Activated gamma-delta T cell (primary cell): Measurements from ENCODE around the gene STK31.
"Not testable (repeated sequence)": the region's sequence is repeated elsewhere in the genome, so short reads cannot be mapped to it uniquely, and the experiment has no call there.

Experiments used
- DNase-seq: peaks from one replicate; lab custom pipeline; 2025; lab: John Stamatoyannopoulos, UW
- total RNA-seq, 2 donors: gene quantifications; one replicate each; lab custom pipeline; 2026; lab: John Stamatoyannopoulos, UW

Gene STK31
- 1.4 to 1.8 reads per million in 2 donors for total RNA-seq

DNA sequence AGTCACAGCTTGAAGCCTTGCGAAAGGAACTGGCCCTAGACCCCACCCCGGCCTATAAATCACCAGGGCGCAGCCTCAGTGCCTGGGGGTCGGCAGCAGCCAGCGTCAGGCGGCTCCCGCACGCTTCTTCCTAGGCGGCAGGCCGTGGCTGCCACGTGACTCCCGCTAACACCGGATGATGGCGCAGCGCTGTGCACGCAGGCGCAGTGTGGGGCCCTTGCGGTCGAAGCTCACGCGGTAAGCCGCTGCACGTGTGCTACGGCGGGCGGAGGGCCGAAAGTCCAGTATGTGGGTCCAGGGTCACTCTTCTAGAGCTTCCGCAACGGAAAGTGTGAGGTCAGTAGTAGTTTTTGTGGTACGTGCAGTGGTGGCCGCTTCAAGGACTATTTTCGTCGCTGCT is at the start of gene STK31:
Gene STK31 (plus strand): TSS at position 220 of the 400 bp plus-strand sequence. CDS start 67 bp downstream, at position 287.
- no peak for DNase-seq

DNA sequence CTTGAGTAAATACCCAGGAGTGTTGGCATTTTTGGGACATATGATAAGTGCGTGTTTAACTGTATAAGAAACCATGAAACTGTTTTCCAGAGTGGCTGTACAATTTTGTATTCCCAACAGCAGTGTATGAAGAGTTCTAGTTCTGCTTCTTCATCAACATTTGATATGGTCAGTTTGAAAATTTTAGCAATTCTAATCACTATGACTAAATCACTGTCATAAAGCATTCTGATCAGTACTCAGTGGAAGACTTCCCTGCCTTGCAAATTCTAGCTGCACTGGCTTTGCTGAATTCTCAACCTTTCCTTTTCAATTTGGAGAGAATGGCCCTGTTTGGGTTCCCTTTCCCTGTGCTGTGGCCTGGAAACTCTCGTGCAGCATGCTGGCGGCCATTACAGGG is 48.6 kb upstream of the STK31 start:
- no peak for DNase-seq

- DNase-seq: no peak
These were observed 47.7 kb upstream of the STK31 start for GRCh38 chr7:23662124-23662983.

- DNase-seq: no peak
These were observed 47.1 kb upstream of the STK31 start for GRCh38 chr7:23662984-23663313.

- DNase-seq: no peak
These were observed 45.9 kb upstream of the STK31 start for GRCh38 chr7:23664122-23664521.

- DNase-seq: no peak
These were observed 38.0 kb upstream of the STK31 start for GRCh38 chr7:23672033-23672432.

- DNase-seq: peak; percentile 81
These were observed 30.1 kb upstream of the STK31 start, which contains the start of gene FAM221A for GRCh38 chr7:23679898-23680413. TSS of gene FAM221A (plus strand) at chr7:23680199. CDS start at chr7:23680219, 20 bp downstream.

- no peak for DNase-seq
These were observed 29.3 kb upstream of the STK31 start for GRCh38 chr7:23680414-23681405.

DNA sequence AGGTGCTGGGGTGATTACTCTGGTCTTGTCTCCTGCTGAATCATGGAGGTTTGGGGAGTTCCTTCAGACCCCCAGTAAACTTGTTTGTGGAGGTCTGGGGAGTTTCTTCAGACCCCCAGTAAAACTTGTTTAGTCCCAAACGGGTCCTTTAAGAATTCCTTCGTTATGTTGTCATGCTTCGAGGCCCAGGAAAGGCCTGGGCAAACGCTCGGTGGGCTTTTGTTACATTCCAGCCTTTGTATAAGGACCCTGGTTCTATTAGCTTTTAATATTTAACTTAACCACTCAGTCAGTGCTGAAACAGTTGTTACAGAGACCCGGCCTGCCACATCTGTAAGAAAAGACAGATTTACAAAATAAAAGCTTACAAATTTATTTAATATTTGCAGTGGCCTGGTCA is 26.0 kb upstream of the STK31 start:
- DNase-seq: not testable (repeated sequence)

DNA sequence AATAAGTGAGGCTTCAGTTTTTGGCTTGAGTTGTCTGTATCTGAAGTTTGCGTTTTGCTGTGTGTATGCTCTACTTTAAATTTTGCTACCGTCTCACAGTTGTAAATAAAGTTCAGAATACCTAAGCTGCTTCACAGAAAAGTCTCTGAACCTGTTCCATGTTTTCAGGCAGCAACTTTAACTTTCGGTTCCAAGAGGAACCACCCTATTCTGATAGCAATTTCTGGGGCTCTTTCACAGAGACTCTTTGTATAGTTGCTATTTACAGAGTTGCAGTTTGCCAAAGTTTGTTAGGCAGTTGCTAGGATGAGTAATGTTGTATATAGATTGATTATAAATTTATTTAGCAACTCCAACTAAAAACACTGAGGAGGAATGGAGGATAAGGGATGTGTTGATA is 24.3 kb upstream of the STK31 start:
- no peak for DNase-seq

GRCh38 chr7:23687011-23687410 is 23.0 kb upstream of the STK31 start:
- no peak for DNase-seq

GRCh38 chr7:23689165-23689564 is 20.9 kb upstream of the STK31 start:
- DNase-seq: no peak

DNA sequence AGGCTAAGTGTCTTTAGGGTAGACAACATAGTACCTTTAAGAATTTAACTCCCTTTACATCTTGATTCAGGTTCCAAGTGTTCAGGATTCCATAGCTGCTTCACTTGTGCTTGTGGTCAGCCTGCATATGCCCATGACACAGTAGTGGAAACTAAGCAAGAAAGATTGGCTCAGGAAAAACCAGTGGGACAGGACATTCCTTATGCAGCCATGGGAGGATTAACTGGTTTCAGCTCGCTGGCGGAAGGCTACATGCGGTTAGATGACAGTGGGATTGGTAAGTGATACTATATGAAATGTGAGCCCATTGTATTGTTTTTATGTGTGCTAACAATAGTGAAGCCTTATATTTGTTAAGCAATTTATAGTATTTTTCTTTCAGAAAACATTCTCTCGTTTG is 18.7 kb upstream of the STK31 start:
- DNase-seq: no peak

- DNase-seq: no peak
These were observed 16.8 kb upstream of the STK31 start for GRCh38 chr7:23693224-23693623.

- no peak for DNase-seq
These were observed 13.0 kb upstream of the STK31 start for GRCh38 chr7:23696916-23697441.

GRCh38 chr7:23698822-23699221 is 11.2 kb upstream of the STK31 start:
- DNase-seq: no peak

GRCh38 chr7:23700046-23700445 is 10.0 kb upstream of the STK31 start:
- DNase-seq: no peak

DNA sequence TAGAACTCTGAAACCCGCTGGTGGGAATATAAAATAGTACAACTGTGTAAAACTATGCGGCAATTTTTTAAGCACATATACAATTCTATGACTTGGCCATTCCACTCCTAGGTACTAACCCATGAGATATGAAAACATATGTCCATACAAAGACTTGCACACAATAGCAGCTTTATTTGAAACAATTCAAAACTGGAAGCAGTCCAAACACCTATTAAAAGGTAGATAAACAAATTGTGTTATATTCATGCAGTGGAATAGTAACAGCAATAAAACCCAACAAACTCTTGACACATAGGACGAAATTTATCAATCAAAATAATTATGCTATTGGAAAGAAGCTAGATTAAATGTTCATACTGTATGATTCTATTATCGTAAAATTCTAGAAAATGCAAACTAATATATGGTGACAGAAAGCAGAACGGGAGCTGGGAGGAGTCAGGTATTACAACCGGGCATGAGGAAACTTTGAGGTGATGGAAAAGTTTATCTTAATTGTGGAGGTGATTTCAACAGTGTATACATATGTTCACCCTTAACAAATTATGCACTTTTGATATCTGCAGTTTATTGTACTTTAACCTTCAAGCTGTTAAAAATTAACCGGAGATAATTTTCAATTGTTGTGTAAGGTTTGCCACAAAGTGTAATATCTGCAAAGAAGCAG is 803 bp upstream of the STK31 start:
- DNase-seq: no peak

DNA sequence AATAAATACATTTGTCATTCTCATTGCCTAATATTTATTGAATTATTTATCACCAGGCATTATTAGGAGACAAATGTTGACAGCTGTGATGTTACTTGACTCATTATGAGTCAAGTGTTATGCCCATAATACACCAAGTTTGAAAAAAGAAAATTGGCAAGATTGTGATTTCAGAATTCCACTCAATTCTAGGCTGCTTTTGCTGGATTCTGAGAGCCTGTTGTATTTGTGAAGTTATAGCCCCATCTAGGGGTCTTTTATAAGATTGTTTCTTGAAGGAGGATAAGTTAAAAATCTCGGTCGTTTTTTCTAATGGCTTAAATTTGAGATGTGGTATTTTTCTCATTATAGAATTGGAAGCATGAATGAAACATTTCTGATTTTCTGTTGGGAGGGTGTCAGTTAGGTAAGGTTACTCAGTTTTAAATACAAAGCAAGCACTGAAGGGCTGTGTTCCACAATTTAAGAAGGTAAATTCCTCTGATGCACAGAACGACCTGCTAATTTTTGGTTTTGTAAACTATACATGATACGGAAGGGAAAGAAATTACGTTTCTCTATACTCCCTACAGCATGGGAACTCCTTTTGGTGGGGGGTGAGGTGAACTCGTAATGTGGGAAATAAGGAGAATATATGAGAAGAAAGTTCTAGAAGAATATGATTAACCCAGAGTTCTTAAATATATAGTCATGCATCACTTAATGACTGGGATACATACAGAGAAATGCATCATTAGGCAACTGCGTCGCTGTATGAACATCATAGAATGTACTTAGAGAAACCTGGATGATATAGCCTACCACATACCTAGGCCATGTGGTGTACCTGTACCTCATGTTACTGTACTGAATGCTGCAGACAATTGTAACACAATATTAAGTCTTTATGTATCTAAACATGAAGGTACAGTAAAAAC is 2.6 kb downstream of the STK31 start:
- no peak for DNase-seq
